Measurements from ENCODE around the gene MIOX.

Gene MIOX

DNA sequence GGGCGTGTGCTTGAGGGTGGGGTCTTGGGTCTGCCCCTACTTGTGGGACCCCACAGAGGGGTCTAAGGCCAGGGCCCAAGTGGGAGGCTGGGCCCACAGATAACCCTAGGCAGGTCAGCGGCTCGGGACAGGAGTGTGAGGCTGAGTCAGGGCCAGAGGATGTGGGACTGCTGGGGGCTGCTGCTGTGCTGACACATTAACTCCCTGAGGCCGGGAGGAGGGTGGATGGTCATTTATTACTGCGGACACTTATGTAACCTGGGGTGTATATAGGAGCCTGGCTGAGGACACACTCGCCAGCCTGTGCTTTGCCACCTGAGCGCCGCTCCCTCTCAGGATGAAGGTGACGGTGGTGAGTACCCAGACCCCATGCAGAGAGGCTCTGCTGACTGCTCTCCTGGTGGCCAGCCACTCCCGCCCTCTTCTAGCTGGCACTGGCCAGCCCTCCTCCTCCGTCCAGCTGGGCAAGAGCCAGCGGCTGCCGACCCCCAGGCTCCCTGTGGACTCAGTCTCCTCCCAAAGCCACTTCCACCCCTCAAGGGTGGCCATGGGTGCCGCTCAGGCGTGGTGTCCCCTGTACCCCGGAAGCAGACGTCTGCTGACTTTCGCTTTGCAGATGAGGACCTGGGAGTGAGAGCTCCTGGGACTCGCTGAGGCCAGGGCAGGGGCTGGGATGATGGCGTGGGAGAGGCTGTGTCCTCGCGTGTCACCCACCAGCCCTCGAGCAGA, at the start of gene MIOX:
MIOX (plus strand) TSS at position 299 of the 729 bp plus-strand sequence; CDS start at position 338, 39 bp downstream.
- no peaks in the 10 kb centered on the region for H3K9me3 ChIP-seq (ENCODE audit: low read length)
- H3K9ac ChIP-seq (ENCODE audit: low read length), result no peak within 1 kb of the TSS
- no peaks in the 10 kb centered on the region for H3K4me1 ChIP-seq (ENCODE audit: insufficient read depth, low read length)
- no peak within 1 kb of the TSS for H3K4me3 ChIP-seq (ENCODE audit: low read depth in 1 of 2, low read length in 2 of 2)
- H3K36me3 ChIP-seq (ENCODE audit: insufficient read depth, low read length), result no peaks in the 10 kb centered on the region
- no peak within 1 kb of the TSS for H3K27ac ChIP-seq (ENCODE audit: low read depth, low read length)
- H3K27me3 ChIP-seq (ENCODE audit: control insufficient read depth in 1 of 2, insufficient read depth in 2 of 2, low read length in 2 of 2), result peaks cover 0 to 27% of the 10 kb centered on the region in 2 donors

DNA sequence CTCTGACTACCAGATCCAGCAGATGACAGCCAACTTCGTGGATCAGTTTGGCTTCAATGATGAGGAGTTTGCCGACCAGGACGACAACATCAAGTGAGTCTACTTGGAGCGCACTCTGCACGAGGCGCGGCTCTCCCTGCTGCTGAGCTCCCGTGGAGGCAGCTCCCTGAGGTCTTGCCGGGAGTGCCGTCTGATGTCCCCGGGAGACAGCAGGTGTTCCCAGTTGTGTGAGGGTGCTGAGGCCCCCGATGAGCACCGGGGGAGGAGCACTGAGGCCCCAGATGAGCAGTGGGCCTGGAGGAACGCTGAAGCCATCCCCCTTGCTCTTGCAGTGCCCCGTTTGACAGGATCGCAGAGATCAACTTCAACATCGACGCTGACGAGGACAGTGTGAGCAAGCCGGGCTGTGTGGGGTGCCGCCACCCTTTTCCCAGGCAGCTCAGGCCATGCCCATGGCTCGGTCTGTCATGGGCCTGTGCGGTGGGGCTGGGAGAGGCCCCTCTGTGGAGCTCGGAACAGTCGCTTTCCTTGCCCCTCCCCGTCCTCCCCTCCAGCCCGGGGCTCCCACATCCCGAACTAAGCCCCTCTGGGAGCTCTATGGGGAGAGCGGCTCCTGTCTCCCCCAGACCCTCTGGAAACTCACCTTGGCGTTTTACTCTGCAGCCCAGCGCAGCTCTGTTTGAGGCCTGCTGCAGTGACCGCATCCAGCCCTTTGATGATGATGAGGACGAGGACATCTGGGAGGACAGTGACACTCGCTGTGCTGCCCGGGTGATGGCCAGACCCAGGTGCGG, 49.0 kb upstream of the MIOX start:
- H3K9ac ChIP-seq (ENCODE audit: low read length), result no peak overlapping the region
- H3K9me3 ChIP-seq (ENCODE audit: low read length), result no peaks in the 10 kb centered on the region
- H3K27ac ChIP-seq (ENCODE audit: low read depth, low read length), result no peak overlapping the region
- peaks cover 60% of the 10 kb centered on the region for H3K36me3 ChIP-seq (ENCODE audit: insufficient read depth, low read length)
- H3K27me3 ChIP-seq (ENCODE audit: control insufficient read depth in 1 of 2, insufficient read depth in 2 of 2, low read length in 2 of 2), result no peaks in the 10 kb centered on the region
- no peak overlapping the region for H3K4me3 ChIP-seq (ENCODE audit: low read depth in 1 of 2, low read length in 2 of 2)
- no peaks in the 10 kb centered on the region for H3K4me1 ChIP-seq (ENCODE audit: insufficient read depth, low read length)

- Histone ChIP-seq H3K4me3 (ENCODE audit: low read depth in 1 of 2, low read length in 2 of 2) (no peak overlapping the region), H3K27me3 (ENCODE audit: control insufficient read depth in 1 of 2, insufficient read depth in 2 of 2, low read length in 2 of 2) (no peaks in the 10 kb centered on the region), H3K9me3 (ENCODE audit: low read length) (no peaks in the 10 kb centered on the region), H3K4me1 (ENCODE audit: insufficient read depth, low read length) (no peaks in the 10 kb centered on the region), H3K9ac (ENCODE audit: low read length) (no peak overlapping the region), H3K36me3 (ENCODE audit: insufficient read depth, low read length) (peaks cover 59% of the 10 kb centered on the region), H3K27ac (ENCODE audit: low read depth, low read length) (no peak overlapping the region)
Measured at GRCh38 chr22:50438305-50439275, 48.1 kb upstream of the MIOX start.

- Histone ChIP-seq H3K36me3 (ENCODE audit: insufficient read depth, low read length) (peaks cover 59% of the 10 kb centered on the region), H3K9ac (ENCODE audit: low read length) (no peak overlapping the region), H3K4me3 (ENCODE audit: low read depth in 1 of 2, low read length in 2 of 2) (no peak overlapping the region), H3K27me3 (ENCODE audit: control insufficient read depth in 1 of 2, insufficient read depth in 2 of 2, low read length in 2 of 2) (no peaks in the 10 kb centered on the region), H3K4me1 (ENCODE audit: insufficient read depth, low read length) (no peaks in the 10 kb centered on the region), H3K27ac (ENCODE audit: low read depth, low read length) (no peak overlapping the region), H3K9me3 (ENCODE audit: low read length) (no peaks in the 10 kb centered on the region)
Measured at GRCh38 chr22:50439314-50439870, 47.3 kb upstream of the MIOX start.

DNA sequence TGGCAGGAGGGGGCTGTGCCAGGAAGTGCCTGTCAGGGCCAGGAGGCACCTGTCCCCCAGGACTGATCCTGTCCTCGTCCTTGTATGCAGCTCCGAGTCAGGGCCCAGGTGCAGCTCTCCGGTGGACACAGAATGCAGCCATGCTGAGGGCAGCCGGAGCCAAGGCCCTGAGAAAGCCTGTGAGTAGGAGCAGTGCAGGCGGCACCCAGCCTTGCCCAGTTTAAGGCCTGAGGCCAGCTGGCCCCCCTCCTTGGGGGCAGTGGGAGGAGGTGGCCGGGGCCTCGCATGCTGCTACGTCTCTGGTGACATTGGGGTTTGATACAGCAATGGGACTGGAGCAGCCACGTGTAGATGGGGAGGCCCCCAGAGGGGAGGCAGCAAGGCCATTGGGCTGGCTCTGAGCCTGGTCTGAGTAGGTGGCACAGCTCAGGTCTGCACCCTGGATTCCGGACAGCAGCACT, 46.8 kb upstream of the MIOX start:
- Histone ChIP-seq H3K4me1 (ENCODE audit: insufficient read depth, low read length) (peaks cover 4% of the 10 kb centered on the region), H3K36me3 (ENCODE audit: insufficient read depth, low read length) (peaks cover 57% of the 10 kb centered on the region), H3K27ac (ENCODE audit: low read depth, low read length) (no peak overlapping the region), H3K27me3 (ENCODE audit: control insufficient read depth in 1 of 2, insufficient read depth in 2 of 2, low read length in 2 of 2) (no peaks in the 10 kb centered on the region), H3K9me3 (ENCODE audit: low read length) (no peaks in the 10 kb centered on the region), H3K9ac (ENCODE audit: low read length) (no peak overlapping the region), H3K4me3 (ENCODE audit: low read depth in 1 of 2, low read length in 2 of 2) (no peak overlapping the region)

DNA sequence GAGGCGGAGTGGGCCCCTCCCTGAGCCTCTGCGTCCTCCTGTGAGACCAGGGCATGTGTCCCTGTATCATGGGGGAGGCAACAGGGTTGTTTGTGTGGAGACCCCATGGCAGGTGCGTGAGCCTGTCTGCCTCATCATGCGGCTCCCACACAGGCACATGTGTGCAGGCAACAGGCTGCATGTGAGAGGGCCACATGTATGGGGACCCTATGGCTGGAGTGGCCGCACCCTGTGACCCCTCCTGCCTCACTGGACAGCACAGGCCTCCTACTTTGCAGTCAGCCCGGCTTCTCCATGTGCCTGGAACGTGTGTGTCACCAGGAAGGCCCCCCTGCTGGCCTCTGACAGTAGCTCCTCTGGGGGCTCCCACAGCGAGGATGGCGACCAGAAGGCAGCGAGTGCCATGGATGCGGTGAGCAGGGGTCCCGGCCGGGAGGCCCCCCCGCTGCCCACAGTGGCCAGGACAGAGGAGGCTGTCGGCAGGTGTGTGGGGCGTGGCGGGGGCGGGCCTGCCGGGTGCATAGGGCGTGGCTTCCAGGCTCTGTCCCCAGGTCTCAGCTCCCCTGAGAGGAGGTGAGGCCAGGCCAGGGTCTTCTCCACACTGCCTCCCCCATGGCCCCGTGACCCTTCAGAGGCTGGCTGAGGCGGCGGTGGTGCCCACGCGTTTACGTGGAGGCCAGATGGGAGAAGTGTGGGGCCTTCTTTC, 46.0 kb upstream of the MIOX start:
- Histone ChIP-seq H3K9me3 (ENCODE audit: low read length) (no peaks in the 10 kb centered on the region), H3K4me3 (ENCODE audit: low read depth in 1 of 2, low read length in 2 of 2) (no peak overlapping the region), H3K4me1 (ENCODE audit: insufficient read depth, low read length) (peaks cover 6% of the 10 kb centered on the region), H3K27ac (ENCODE audit: low read depth, low read length) (no peak overlapping the region), H3K9ac (ENCODE audit: low read length) (no peak overlapping the region), H3K36me3 (ENCODE audit: insufficient read depth, low read length) (peaks cover 49% of the 10 kb centered on the region), H3K27me3 (ENCODE audit: control insufficient read depth in 1 of 2, insufficient read depth in 2 of 2, low read length in 2 of 2) (no peaks in the 10 kb centered on the region)

DNA sequence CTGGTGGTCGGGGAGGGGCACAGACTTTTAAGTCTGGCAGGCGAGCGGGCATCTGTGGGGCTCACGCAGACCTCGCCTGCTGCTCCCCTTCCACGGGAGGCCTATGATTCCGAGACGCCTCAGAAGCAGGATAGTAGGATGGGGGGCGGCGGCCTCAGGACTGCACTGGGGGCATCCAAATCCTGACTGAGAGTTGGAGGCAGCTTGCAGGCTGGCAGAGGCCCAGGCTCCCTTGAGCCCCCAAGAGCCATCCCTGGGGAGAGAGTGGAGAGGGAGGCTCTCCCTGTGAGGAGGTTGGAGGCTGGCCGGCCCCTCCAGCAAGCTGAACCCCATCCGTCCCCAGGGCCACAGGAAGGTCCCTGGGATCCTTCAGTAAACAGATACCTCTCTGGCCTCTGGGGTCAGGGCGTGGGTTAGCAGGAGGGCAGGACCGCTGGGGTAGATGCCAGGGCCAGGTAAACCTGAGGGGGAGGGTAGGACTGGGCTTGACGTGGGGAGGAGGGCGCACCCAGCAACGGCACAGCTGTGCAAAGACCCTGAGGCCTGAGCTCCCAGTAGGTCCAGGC, 45.1 kb upstream of the MIOX start:
- Histone ChIP-seq H3K27ac (ENCODE audit: low read depth, low read length) (no peak overlapping the region), H3K4me1 (ENCODE audit: insufficient read depth, low read length) (peaks cover 6% of the 10 kb centered on the region), H3K9ac (ENCODE audit: low read length) (no peak overlapping the region), H3K4me3 (ENCODE audit: low read depth in 1 of 2, low read length in 2 of 2) (no peak overlapping the region), H3K36me3 (ENCODE audit: insufficient read depth, low read length) (peaks cover 43% of the 10 kb centered on the region), H3K9me3 (ENCODE audit: low read length) (no peaks in the 10 kb centered on the region), H3K27me3 (ENCODE audit: control insufficient read depth in 1 of 2, insufficient read depth in 2 of 2, low read length in 2 of 2) (no peaks in the 10 kb centered on the region)

- Histone ChIP-seq H3K4me3 (ENCODE audit: low read depth in 1 of 2, low read length in 2 of 2) (no peak overlapping the region), H3K9ac (ENCODE audit: low read length) (no peak overlapping the region), H3K27ac (ENCODE audit: low read depth, low read length) (no peak overlapping the region), H3K27me3 (ENCODE audit: control insufficient read depth in 1 of 2, insufficient read depth in 2 of 2, low read length in 2 of 2) (no peaks in the 10 kb centered on the region), H3K9me3 (ENCODE audit: low read length) (no peaks in the 10 kb centered on the region), H3K36me3 (ENCODE audit: insufficient read depth, low read length) (peaks cover 46% of the 10 kb centered on the region), H3K4me1 (ENCODE audit: insufficient read depth, low read length) (peaks cover 6% of the 10 kb centered on the region)
Measured at GRCh38 chr22:50443197-50443596, 43.5 kb upstream of the MIOX start.

GRCh38 chr22:50443801-50444625, 42.6 kb upstream of the MIOX start:
- Histone ChIP-seq H3K27ac (ENCODE audit: low read depth, low read length) (no peak overlapping the region), H3K9me3 (ENCODE audit: low read length) (no peaks in the 10 kb centered on the region), H3K27me3 (ENCODE audit: control insufficient read depth in 1 of 2, insufficient read depth in 2 of 2, low read length in 2 of 2) (no peaks in the 10 kb centered on the region), H3K4me3 (ENCODE audit: low read depth in 1 of 2, low read length in 2 of 2) (no peak overlapping the region), H3K9ac (ENCODE audit: low read length) (no peak overlapping the region), H3K36me3 (ENCODE audit: insufficient read depth, low read length) (peaks cover 43% of the 10 kb centered on the region), H3K4me1 (ENCODE audit: insufficient read depth, low read length) (peaks cover 6% of the 10 kb centered on the region)

GRCh38 chr22:50444663-50445062, 42.0 kb upstream of the MIOX start:
- Histone ChIP-seq H3K4me3 (ENCODE audit: low read depth in 1 of 2, low read length in 2 of 2) (no peak overlapping the region), H3K9ac (ENCODE audit: low read length) (no peak overlapping the region), H3K27ac (ENCODE audit: low read depth, low read length) (no peak overlapping the region), H3K27me3 (ENCODE audit: control insufficient read depth in 1 of 2, insufficient read depth in 2 of 2, low read length in 2 of 2) (no peaks in the 10 kb centered on the region), H3K4me1 (ENCODE audit: insufficient read depth, low read length) (peaks cover 6% of the 10 kb centered on the region), H3K9me3 (ENCODE audit: low read length) (no peaks in the 10 kb centered on the region), H3K36me3 (ENCODE audit: insufficient read depth, low read length) (peaks cover 38% of the 10 kb centered on the region)
